ENCODE data around the gene CCDC201. TPM values are rescaled to one million over a fixed set of nuclear protein-coding genes. Genes with fewer than 3 reads are reported as not detected.
"Not testable (repeated sequence)": the region's sequence is repeated elsewhere in the genome, so short reads cannot be mapped to it uniquely, and the experiment has no call there.

Gene CCDC201
- polyA plus RNA-seq, 3 donors, result not detected

- H3K4me3 Mint-ChIP-seq; H3K9me3 ChIP-seq (replicated peaks in 1 of 2; ENCODE audit: control insufficient read depth in 1 of 2, insufficient read depth in 1 of 2, low read length in 2 of 2); H3K27me3 ChIP-seq (ENCODE audit: control insufficient read depth in 2 of 2, insufficient read depth in 2 of 2, low read length in 2 of 2); H3K36me3 Mint-ChIP-seq; H2AFZ ChIP-seq (ENCODE audit: insufficient read depth, low read depth, low read length, poor library complexity, severe bottlenecking); H3K4me1 ChIP-seq (ENCODE audit: control insufficient read depth in 1 of 2, insufficient read depth in 2 of 2, low read length in 2 of 2); H3K9me3 Mint-ChIP-seq; H3K27ac Mint-ChIP-seq; H3K79me2 ChIP-seq (ENCODE audit: insufficient read depth, low read length); H3K27ac ChIP-seq (ENCODE audit: low read depth in 1 of 2, low read length in 2 of 2); H3K36me3 ChIP-seq (replicated peaks in 1 of 2; ENCODE audit: control insufficient read depth in 1 of 2, insufficient read depth in 2 of 2, low read length in 2 of 2); H3K9ac ChIP-seq (ENCODE audit: insufficient read depth, low read length, poor library complexity, severe bottlenecking); H3K4me2 ChIP-seq (replicated peaks; ENCODE audit: extremely low read depth, low read length, poor library complexity, severe bottlenecking); H3K4me3 ChIP-seq (replicated peaks in 1 of 3; ENCODE audit: low read depth in 2 of 3, low read length in 3 of 3); H3K4me1 Mint-ChIP-seq; H4K20me1 ChIP-seq (ENCODE audit: insufficient read depth, low read length); DNase-seq: not testable (repeated sequence)
- intact Hi-C loops (cut with micrococcal nuclease), result loop anchor here (10.0 kb wide), 1 partner anchor 698 kb away; the partner anchor contains the start of gene RAMP3 (in 2 of the 2)
- peaks cover 6 to 16% (median 13%) of the 10 kb centered on the region in 3 donors for H3K27me3 Mint-ChIP-seq (ENCODE audit: low read depth in 3 of 3)
- 69% methylated on average over 4 of the region's 10 CpGs for WGBS (ENCODE audit: insufficient coverage)
Measured at GRCh38 chr7:45852984-45853383, 19.9 kb downstream of the CCDC201 start.

GRCh38 chr7:45848734-45849133 lies 24.1 kb downstream of the CCDC201 start:
- H3K4me2 ChIP-seq (replicated peaks; ENCODE audit: extremely low read depth, low read length, poor library complexity, severe bottlenecking); DNase-seq; H3K36me3 Mint-ChIP-seq; H3K9ac ChIP-seq (ENCODE audit: insufficient read depth, low read length, poor library complexity, severe bottlenecking); H3K4me3 ChIP-seq (replicated peaks in 1 of 3; ENCODE audit: low read depth in 2 of 3, low read length in 3 of 3); H4K20me1 ChIP-seq (ENCODE audit: insufficient read depth, low read length); intact Hi-C loops (cut with micrococcal nuclease); H3K27ac Mint-ChIP-seq; H3K4me1 ChIP-seq (ENCODE audit: control insufficient read depth in 1 of 2, insufficient read depth in 2 of 2, low read length in 2 of 2); H3K9me3 Mint-ChIP-seq; H3K79me2 ChIP-seq (ENCODE audit: insufficient read depth, low read length); H3K27me3 ChIP-seq (ENCODE audit: control insufficient read depth in 2 of 2, insufficient read depth in 2 of 2, low read length in 2 of 2); H2AFZ ChIP-seq (ENCODE audit: insufficient read depth, low read depth, low read length, poor library complexity, severe bottlenecking); H3K27ac ChIP-seq (ENCODE audit: low read depth in 1 of 2, low read length in 2 of 2); H3K4me3 Mint-ChIP-seq; H3K36me3 ChIP-seq (replicated peaks in 1 of 2; ENCODE audit: control insufficient read depth in 1 of 2, insufficient read depth in 2 of 2, low read length in 2 of 2); H3K4me1 Mint-ChIP-seq; H3K9me3 ChIP-seq (replicated peaks in 1 of 2; ENCODE audit: control insufficient read depth in 1 of 2, insufficient read depth in 1 of 2, low read length in 2 of 2): not testable (repeated sequence)
- H3K27me3 Mint-ChIP-seq (ENCODE audit: low read depth in 3 of 3), result peaks cover 0 to 12% (median 6%) of the 10 kb centered on the region in 3 donors
- 91% methylated on average over 3 of the region's 6 CpGs for WGBS (ENCODE audit: insufficient coverage)

GRCh38 chr7:45846536-45846935 lies 26.3 kb downstream of the CCDC201 start:
- H3K27ac ChIP-seq (ENCODE audit: low read depth in 1 of 2, low read length in 2 of 2); intact Hi-C loops (cut with micrococcal nuclease); H3K79me2 ChIP-seq (ENCODE audit: insufficient read depth, low read length); H3K4me1 ChIP-seq (ENCODE audit: control insufficient read depth in 1 of 2, insufficient read depth in 2 of 2, low read length in 2 of 2); H3K4me3 Mint-ChIP-seq; H3K4me1 Mint-ChIP-seq; H3K9me3 ChIP-seq (replicated peaks in 1 of 2; ENCODE audit: control insufficient read depth in 1 of 2, insufficient read depth in 1 of 2, low read length in 2 of 2); H3K27ac Mint-ChIP-seq; H3K4me3 ChIP-seq (replicated peaks in 1 of 3; ENCODE audit: low read depth in 2 of 3, low read length in 3 of 3); H3K36me3 ChIP-seq (replicated peaks in 1 of 2; ENCODE audit: control insufficient read depth in 1 of 2, insufficient read depth in 2 of 2, low read length in 2 of 2); DNase-seq; H2AFZ ChIP-seq (ENCODE audit: insufficient read depth, low read depth, low read length, poor library complexity, severe bottlenecking); H3K36me3 Mint-ChIP-seq; H3K4me2 ChIP-seq (replicated peaks; ENCODE audit: extremely low read depth, low read length, poor library complexity, severe bottlenecking); H3K27me3 Mint-ChIP-seq (ENCODE audit: low read depth in 3 of 3); H4K20me1 ChIP-seq (ENCODE audit: insufficient read depth, low read length); H3K27me3 ChIP-seq (ENCODE audit: control insufficient read depth in 2 of 2, insufficient read depth in 2 of 2, low read length in 2 of 2); H3K9me3 Mint-ChIP-seq; H3K9ac ChIP-seq (ENCODE audit: insufficient read depth, low read length, poor library complexity, severe bottlenecking): not testable (repeated sequence)
- WGBS (ENCODE audit: insufficient coverage), result 96% methylated on average over 2 of the region's 5 CpGs

- H3K4me1 ChIP-seq (ENCODE audit: control insufficient read depth in 1 of 2, insufficient read depth in 2 of 2, low read length in 2 of 2); H3K4me2 ChIP-seq (replicated peaks; ENCODE audit: extremely low read depth, low read length, poor library complexity, severe bottlenecking); H3K9ac ChIP-seq (ENCODE audit: insufficient read depth, low read length, poor library complexity, severe bottlenecking); DNase-seq; H3K4me1 Mint-ChIP-seq; H3K27me3 Mint-ChIP-seq (ENCODE audit: low read depth in 3 of 3); H3K27me3 ChIP-seq (ENCODE audit: control insufficient read depth in 2 of 2, insufficient read depth in 2 of 2, low read length in 2 of 2); H3K27ac ChIP-seq (ENCODE audit: low read depth in 1 of 2, low read length in 2 of 2); H3K9me3 ChIP-seq (replicated peaks in 1 of 2; ENCODE audit: control insufficient read depth in 1 of 2, insufficient read depth in 1 of 2, low read length in 2 of 2); H4K20me1 ChIP-seq (ENCODE audit: insufficient read depth, low read length); H3K36me3 ChIP-seq (replicated peaks in 1 of 2; ENCODE audit: control insufficient read depth in 1 of 2, insufficient read depth in 2 of 2, low read length in 2 of 2); H2AFZ ChIP-seq (ENCODE audit: insufficient read depth, low read depth, low read length, poor library complexity, severe bottlenecking); H3K9me3 Mint-ChIP-seq; H3K79me2 ChIP-seq (ENCODE audit: insufficient read depth, low read length); H3K27ac Mint-ChIP-seq; H3K4me3 Mint-ChIP-seq; intact Hi-C loops (cut with micrococcal nuclease); H3K4me3 ChIP-seq (replicated peaks in 1 of 3; ENCODE audit: low read depth in 2 of 3, low read length in 3 of 3); H3K36me3 Mint-ChIP-seq: not testable (repeated sequence)
- WGBS (ENCODE audit: insufficient coverage), result no CpG with 5 or more reads among the region's 4 CpGs
Measured at GRCh38 chr7:45841926-45842717, 30.8 kb downstream of the CCDC201 start.
